ENCODE results near the gene AMBP.

The AMBP gene

DNA sequence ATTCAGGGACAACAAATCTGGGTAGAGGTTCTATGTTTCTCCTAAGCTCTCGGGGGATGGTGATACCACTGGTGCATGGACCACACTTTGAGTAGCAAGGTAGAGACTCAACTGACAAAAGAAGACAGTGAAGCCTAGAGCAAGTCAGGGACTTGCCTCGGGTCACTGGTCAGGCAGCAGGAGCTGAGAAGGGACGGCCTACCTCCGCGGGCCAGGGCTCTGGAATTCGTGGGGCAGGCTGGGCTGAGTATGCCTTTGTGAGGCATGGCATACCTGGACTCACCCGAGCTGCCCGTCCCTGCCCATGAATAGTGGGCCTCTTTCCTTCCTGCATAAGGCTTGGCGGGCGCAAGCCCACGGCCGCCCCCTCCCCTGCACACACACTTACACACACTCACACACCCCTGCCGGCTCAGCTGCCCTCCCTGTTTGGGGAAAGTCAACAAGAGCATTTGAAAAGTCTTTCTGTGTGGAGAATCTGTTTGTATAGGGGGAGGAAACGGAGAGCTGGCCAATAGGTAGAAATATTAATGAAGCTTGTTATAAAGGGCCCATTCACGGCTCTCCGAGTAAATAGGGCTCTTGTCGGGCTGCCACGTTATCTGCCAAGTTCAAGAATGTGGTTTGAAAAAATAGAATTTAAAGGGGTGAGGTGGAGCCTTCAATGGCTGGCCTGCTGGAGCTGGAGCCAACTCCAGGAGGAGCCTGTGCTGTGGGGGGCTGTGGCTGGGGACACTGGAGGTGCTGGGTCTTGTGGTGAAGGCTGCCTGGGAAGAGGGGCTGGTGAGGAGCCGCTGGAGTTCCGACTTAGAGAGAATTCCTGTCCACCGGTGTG is 40.1 kb upstream of the AMBP start:
- no peak for DNase-seq (ENCODE audit: low spot score)
- POLR2A ChIA-PET (ENCODE audit: low non-redundant PET): interaction anchor here (0.6 kb wide), 1 partner anchor 13 kb away, joined by 3 read pairs; no protein-coding TSS in a partner anchor
- TF ChIP-seq, protein P1, sequence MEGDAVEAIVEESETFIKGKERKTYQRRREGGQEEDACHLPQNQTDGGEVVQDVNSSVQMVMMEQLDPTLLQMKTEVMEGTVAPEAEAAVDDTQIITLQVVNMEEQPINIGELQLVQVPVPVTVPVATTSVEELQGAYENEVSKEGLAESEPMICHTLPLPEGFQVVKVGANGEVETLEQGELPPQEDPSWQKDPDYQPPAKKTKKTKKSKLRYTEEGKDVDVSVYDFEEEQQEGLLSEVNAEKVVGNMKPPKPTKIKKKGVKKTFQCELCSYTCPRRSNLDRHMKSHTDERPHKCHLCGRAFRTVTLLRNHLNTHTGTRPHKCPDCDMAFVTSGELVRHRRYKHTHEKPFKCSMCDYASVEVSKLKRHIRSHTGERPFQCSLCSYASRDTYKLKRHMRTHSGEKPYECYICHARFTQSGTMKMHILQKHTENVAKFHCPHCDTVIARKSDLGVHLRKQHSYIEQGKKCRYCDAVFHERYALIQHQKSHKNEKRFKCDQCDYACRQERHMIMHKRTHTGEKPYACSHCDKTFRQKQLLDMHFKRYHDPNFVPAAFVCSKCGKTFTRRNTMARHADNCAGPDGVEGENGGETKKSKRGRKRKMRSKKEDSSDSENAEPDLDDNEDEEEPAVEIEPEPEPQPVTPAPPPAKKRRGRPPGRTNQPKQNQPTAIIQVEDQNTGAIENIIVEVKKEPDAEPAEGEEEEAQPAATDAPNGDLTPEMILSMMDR (conservative IDR thresholded peaks at IDR 0.05; ENCODE audit: low read depth): no peak
- H3K27ac ChIP-seq: no peak overlapping the region
- CTCF ChIA-PET: interaction anchor here (0.6 to 3.4 kb wide), 3 partner anchors 10 to 173 kb away, joined by 5 to 17 read pairs (median 12); no protein-coding TSS in a partner anchor

- ChIA-PET CTCF (interaction anchor here (3.3 to 3.4 kb wide), 2 partner anchors 10 to 173 kb away, joined by 12 to 17 read pairs; no protein-coding TSS in a partner anchor), POLR2A (ENCODE audit: low non-redundant PET) (no interaction called here)
- no peak overlapping the region for H3K27ac ChIP-seq
- TF ChIP-seq, protein P1 (conservative IDR thresholded peaks at IDR 0.05; ENCODE audit: low read depth): no peak
- no peak for DNase-seq (ENCODE audit: low spot score)
Measured at GRCh38 chr9:114117614-114117995, 39.5 kb upstream of the AMBP start.

GRCh38 chr9:114116126-114116747 is 38.1 kb upstream of the AMBP start:
- ChIA-PET CTCF (interaction anchor here (3.3 to 4.5 kb wide), 2 partner anchors 8 to 175 kb away, joined by 17 to 25 read pairs; no protein-coding TSS in a partner anchor), POLR2A (ENCODE audit: low non-redundant PET) (no interaction called here)
- DNase-seq (ENCODE audit: low spot score): no peak
- no peak overlapping the region for H3K27ac ChIP-seq
- TF ChIP-seq, protein P1 (conservative IDR thresholded peaks at IDR 0.05; ENCODE audit: low read depth): no peak

GRCh38 chr9:114115654-114116125 is 37.6 kb upstream of the AMBP start:
- CTCF ChIA-PET: interaction anchor here (3.3 to 4.5 kb wide), 2 partner anchors 8 to 175 kb away, joined by 17 to 25 read pairs; no protein-coding TSS in a partner anchor
- no peak overlapping the region for H3K27ac ChIP-seq
- TF ChIP-seq, protein P1 (conservative IDR thresholded peaks at IDR 0.05; ENCODE audit: low read depth): no peak
- no peak for DNase-seq (ENCODE audit: low spot score)
- POLR2A ChIA-PET (ENCODE audit: low non-redundant PET): no interaction called here

DNA sequence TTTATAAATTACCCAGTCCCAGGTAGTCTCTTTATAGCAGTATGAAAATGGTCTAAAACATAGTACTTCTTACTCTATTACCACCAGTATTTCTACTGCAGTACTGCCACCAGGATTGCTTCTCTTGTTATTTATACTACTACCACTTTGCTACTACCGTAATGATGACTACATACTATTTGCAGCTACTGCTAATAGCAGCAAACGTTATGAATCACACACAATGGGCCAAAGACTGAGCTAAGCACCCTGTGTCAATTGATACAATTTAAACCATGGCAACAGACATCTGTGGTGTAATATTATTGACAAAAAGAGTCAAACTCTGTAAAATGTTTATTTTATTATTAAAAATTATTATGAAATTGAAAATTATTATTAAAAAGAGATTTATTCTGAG is 36.3 kb upstream of the AMBP start:
- ChIA-PET POLR2A (ENCODE audit: low non-redundant PET) (interaction anchor here (0.7 kb wide), 1 partner anchor 121 kb away, joined by 3 read pairs; no protein-coding TSS in a partner anchor), CTCF (interaction anchor here (4.5 kb wide), 1 partner anchor 176 kb away, joined by 25 read pairs; no protein-coding TSS in a partner anchor)
- no peak overlapping the region for H3K27ac ChIP-seq

More for the DNA sequence above, 36.3 kb upstream of the AMBP start:
- TF ChIP-seq, protein P1 (conservative IDR thresholded peaks at IDR 0.05; ENCODE audit: low read depth): no peak
- no peak for DNase-seq (ENCODE audit: low spot score)
